HG03045 (cell line): ENCODE measurements around the gene CIB4.

Experiments used
- ATAC-seq: cut with Tn5 transposase; IDR thresholded peaks from one replicate; pipeline ENCODE4 v1.9.1; 2021; ENCODE audit warnings: mild to moderate bottlenecking, moderate library complexity; ENCODE audit not compliant: unreplicated experiment

The CIB4 gene

DNA sequence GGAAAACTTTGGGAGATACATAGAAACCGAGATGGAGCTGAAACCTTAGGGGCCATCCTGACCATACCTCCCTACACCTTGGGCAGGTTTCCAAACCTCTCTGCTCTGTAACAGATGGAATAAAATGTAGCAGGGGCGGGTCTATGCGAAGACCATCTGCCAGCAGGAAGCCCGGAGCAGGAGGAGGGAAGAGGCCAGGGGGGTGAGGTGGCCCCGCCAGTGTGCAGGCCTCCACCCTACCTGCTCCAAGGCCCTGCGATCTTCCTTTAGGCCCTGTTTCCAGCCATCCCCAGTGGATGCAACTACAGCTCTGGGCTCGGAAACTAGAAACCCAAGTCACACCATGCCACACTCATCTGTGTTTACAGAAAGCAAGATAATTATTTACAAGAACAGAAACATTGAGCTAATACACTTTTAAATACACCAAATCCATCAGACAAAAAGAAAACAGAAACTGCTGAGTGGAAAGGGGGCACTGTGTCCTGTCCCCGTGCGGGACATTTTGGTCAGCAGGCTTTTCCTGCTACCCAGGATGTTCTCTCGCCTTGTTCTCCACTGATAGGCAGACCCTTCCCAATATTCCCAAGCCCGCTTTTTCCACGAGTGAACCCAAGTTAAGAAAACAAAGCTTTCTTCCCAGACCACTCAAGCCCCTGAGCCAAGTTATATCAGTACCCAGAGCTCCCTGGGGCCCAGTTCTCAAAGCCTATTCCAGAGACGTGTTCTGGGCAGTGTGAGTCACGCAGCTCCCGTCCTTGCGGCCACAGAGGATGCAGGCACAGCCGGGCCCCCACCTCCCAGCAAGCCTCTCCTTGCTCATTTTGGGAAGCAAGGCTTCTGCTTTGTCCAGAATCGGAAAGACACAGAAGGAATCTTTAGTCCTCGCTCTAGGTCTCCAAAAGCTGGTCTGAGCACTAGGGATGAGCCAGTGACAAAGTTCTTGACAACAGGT, 17.3 kb downstream of the CIB4 start:
- no peak for ATAC-seq

- no peak for ATAC-seq
Measured at GRCh38 chr2:26621469-26622199, 19.5 kb downstream of the CIB4 start.

- ATAC-seq: no peak
Measured at GRCh38 chr2:26620031-26620605, 21.0 kb downstream of the CIB4 start.

DNA sequence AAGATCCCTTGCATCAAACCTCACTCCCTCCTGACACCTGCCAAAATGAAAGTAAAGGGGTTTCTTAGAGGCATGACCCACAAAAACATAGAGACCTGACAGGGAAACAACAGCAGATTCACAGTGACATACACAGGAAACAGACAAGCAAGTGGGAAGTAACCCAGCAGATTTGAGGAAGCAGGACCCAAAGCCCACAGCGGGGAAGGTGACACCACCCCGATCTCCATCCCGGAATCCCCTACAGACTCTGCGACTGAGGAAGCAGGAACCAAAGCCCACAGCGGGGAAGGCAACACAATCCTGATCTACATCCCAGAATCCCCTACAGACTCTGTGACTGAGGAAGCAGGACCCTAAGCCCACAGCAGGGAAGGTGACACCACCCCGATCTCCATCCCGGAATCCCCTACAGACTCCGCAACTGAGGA, 21.6 kb downstream of the CIB4 start:
- no peak for ATAC-seq

GRCh38 chr2:26619096-26619495, 22.1 kb downstream of the CIB4 start:
- ATAC-seq: no peak

DNA sequence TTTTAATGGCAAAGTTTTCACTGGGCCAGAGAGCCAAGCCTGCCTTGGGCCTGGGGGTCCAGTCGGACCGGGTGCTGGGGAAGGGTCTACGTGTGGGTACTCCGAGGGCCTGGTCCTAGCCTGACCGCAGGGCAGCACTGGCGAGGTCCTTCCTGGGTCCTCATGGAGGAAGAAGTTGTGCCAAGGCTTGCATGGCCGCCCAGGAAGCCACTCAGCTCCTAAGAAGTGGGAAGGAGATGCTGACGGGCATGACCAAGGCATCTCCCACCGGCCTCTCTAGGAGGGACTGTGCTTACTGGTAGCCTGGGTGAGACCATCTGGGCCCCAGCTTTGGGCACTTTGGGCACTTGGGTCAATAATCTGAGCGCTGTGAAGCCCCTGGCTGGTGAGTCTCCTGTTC, 22.6 kb downstream of the CIB4 start:
- no peak for ATAC-seq

- ATAC-seq: no peak
Measured at GRCh38 chr2:26617588-26618083, 23.5 kb downstream of the CIB4 start.

GRCh38 chr2:26616706-26617587, 24.2 kb downstream of the CIB4 start:
- no peak for ATAC-seq

- no peak for ATAC-seq
Measured at GRCh38 chr2:26615860-26616705, 25.1 kb downstream of the CIB4 start.

DNA sequence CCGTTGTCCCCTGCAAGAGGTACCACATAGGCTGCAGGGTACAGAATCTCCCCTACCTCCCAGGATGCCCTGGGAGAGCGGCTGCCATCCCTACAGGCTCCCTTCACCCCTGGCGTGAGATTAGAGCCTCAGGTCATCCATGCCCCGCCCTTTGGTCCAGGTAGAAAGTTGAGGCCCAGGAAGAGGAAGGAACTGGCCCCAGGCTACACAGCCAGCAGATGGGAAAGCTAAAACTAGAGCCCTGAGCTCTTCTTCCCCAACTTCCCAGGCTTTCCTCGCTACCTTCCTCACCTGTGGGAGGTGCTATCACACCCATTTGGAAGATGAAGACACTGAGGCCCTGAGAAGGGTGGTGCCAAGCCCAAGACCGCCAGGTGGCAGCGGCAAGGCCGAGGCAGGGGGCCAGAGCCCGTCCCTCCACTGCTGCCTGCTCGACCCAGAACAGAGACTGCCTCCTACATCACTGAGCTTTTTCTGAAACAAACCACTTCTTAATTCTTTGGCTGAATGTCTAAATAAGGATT, 25.8 kb downstream of the CIB4 start:
- no peak for ATAC-seq

DNA sequence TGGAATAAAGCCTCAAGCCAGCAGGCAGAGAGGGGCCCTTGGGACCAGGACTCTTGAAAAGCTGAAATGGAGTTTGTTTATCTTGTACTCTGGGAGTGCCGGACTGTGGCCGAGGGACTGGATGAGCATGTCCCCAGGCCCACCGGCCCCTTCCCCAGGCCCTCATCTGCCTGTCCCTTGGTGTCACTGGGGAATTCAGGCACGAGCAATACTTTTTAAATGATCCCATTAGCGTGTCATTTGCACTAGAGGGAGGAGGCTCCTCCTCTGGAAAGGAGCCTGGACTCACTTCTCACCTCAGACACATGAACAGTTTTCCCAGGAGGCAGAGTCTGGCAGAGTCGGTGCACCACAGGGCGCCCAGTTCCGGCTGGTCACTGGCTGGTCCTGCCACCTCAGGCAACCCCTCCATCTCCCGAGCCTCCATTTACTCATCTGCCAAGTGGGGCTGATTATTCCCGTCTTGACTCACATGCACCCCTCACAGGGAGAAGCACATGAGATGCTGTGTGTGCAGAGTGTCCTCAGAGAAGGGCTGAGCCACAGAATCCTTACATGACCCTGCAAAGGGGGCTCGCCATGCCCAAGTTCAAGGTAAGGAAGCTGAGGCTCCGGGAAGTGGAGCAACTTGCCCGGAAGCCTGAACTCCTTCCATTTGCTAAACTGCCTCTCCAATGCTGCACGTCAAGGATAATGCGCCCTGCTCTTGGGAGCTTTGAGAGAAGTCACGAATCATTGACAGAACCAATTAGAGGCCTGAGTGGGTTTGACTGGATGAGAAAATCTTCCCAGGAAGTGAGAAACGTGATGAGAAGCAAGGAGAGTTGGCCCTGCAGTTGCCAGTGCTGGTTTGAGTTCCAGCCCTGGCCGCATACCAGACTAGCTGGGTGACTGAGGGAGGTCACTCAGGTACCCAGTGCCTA, 26.7 kb downstream of the CIB4 start:
- no peak for ATAC-seq

GRCh38 chr2:26613241-26614215, 27.6 kb downstream of the CIB4 start:
- ATAC-seq: no peak

- no peak for ATAC-seq
Measured at GRCh38 chr2:26612522-26613240, 28.5 kb downstream of the CIB4 start.

- no peak for ATAC-seq
Measured at GRCh38 chr2:26612034-26612433, 29.1 kb downstream of the CIB4 start.

DNA sequence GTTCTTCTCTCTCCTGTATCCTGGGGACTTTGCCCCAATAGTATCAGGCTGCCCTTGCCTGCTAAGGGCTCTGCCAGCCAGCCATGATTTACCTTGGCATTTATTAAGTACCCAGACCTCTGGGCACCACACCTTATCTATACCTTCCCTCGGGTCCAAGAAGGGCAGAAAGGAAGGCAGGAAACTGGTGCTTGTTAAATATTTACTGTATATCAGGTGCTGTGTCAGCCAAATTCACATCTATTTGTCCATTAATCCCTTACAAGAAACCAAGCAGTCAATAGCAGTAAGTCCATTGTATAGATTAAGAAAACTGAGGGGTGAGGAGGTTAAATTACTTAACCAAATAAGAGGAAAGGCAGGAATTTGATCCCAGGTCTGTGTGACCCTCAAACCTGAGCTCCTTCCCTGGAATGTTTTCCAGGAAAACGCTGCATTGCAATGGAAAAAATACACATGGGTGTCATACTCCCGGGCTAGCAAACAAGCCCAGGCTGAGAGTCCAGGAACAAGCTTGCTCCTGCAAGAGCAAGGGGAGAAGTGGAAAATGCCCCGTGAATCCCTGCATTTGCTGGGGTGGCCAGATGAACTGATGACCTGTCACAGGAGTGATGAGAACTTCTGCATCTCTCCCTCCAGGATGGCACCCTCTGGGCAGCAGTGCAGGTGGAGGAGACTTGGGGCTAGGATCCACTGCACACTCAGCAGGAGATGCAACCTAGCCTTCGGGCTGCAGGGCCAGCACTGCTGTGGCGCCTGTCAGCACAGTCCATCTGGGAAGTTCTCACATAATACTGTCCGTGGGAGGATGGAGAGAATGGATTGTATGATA, 30.4 kb downstream of the CIB4 start:
- no peak for ATAC-seq
